GM21528 (cell line): ENCODE measurements around the gene RELL2.

ENCODE experiments used
- ATAC-seq: cut with Tn5 transposase; IDR thresholded peaks from one replicate; pipeline ENCODE4 v1.9.1; 2021; ENCODE audit warnings: mild to moderate bottlenecking, moderate library complexity; ENCODE audit not compliant: unreplicated experiment, low FRiP score

RELL2 gene

GRCh38 chr5:141672841-141673813, 36.3 kb downstream of the RELL2 start:
- no peak for ATAC-seq

GRCh38 chr5:141674747-141675146, 38.0 kb downstream of the RELL2 start:
- ATAC-seq, result no peak

GRCh38 chr5:141675672-141676071, 38.9 kb downstream of the RELL2 start:
- no peak for ATAC-seq

- no peak for ATAC-seq
These were observed 40.6 kb downstream of the RELL2 start for GRCh38 chr5:141677415-141677814.

GRCh38 chr5:141680178-141680577, 43.4 kb downstream of the RELL2 start:
- no peak for ATAC-seq

GRCh38 chr5:141680751-141681201, 44.0 kb downstream of the RELL2 start:
- ATAC-seq, result no peak

GRCh38 chr5:141681295-141681694, 44.5 kb downstream of the RELL2 start:
- ATAC-seq, result no peak

GRCh38 chr5:141681695-141682641, 45.2 kb downstream of the RELL2 start, which contains the start of gene ARAP3:
ARAP3 (minus strand) TSS chr5:141682230; CDS start chr5:141680486, 1,744 bp downstream.
- no peak for ATAC-seq

- ATAC-seq, result no peak
These were observed 46.9 kb downstream of the RELL2 start for GRCh38 chr5:141683596-141684141.

- no peak for ATAC-seq
These were observed 48.8 kb downstream of the RELL2 start for GRCh38 chr5:141685591-141685990.

- no peak for ATAC-seq
These were observed 50.0 kb downstream of the RELL2 start for GRCh38 chr5:141686648-141687416.
